IMR-90 (cell line): ENCODE data around the gene NCAPD3. TPM values are rescaled to one million over a fixed set of nuclear protein-coding genes. Genes with fewer than 3 reads are reported as not detected.

Experiments used
- ATAC-seq: fragments of 200-7000 bp; cut with Tn5 transposase; 2 replicates; pipeline ENCODE4 v1.9.1; 2020; ENCODE audit warnings: low read depth, mild to moderate bottlenecking, moderate library complexity
- BruUV-seq: library from RNA; stranded (reverse); fragments of 400-500 nt; replicated peaks from 2 replicates; lab custom pipeline; 2021; lab: Mats Ljungman, UMichigan
- CTCF ChIA-PET: fragments of 300-600 bp; formaldehyde crosslinking; extraction: SDS; loops from one replicate; lab custom pipeline; 2021; ENCODE audit warnings: antibody characterized with exemption; lab: Yijun Ruan, JAX
- POLR2A ChIA-PET: fragments of 300-600 bp; sonication (Branson Sonifier 250); formaldehyde crosslinking; loops from one replicate; lab custom pipeline; 2022; ENCODE audit warnings: antibody characterized with exemption; ENCODE audit not compliant: unreplicated experiment; lab: Charles Lee
- DNase-seq: peaks from one replicate; pipeline ENCODE4 v3.0.0; 2013
- H2AFZ ChIP-seq: replicated peaks from 2 replicates; pipeline ENCODE3; 2013; ENCODE audit warnings: low read length, mild to moderate bottlenecking; ENCODE audit not compliant: poor library complexity
- H2AK5ac ChIP-seq: 2 replicates; pipeline ENCODE4 v1.6.1; 2013; ENCODE audit warnings: low read depth, low read length, inconsistent platforms
- H2AK9ac ChIP-seq: replicated peaks from 2 replicates; pipeline ENCODE3; 2013; ENCODE audit warnings: mild to moderate bottlenecking, low read depth, low read length, moderate library complexity; ENCODE audit not compliant: poor library complexity
- H2BK120ac ChIP-seq: 2 replicates; pipeline ENCODE4 v1.6.1; 2013; ENCODE audit warnings: low read depth, low read length, inconsistent platforms
- H2BK15ac ChIP-seq: 3 replicates; pipeline ENCODE4 v1.6.1; 2013; ENCODE audit warnings: low read depth, low read length, inconsistent platforms
- H2BK20ac ChIP-seq: 2 replicates; pipeline ENCODE4 v1.6.1; 2013; ENCODE audit warnings: low read depth, mild to moderate bottlenecking, inconsistent platforms, low read length, moderate library complexity
- H2BK5ac ChIP-seq: 2 replicates; pipeline ENCODE4 v1.6.1; 2013; ENCODE audit warnings: mild to moderate bottlenecking, low read depth, low read length, inconsistent platforms; ENCODE audit not compliant: poor library complexity, severe bottlenecking
- H3K14ac ChIP-seq: replicated peaks from 2 replicates; pipeline ENCODE4 v1.6.1; 2013; ENCODE audit warnings: low read depth, low read length, inconsistent platforms
- H3K18ac ChIP-seq: 2 replicates; pipeline ENCODE4 v1.6.1; 2013; ENCODE audit warnings: low read depth, low read length, control low read depth
- H3K23ac ChIP-seq: 2 replicates; pipeline ENCODE4 v1.6.1; 2013; ENCODE audit warnings: low read depth, low read length, inconsistent platforms
- H3K27ac ChIP-seq: 2 replicates; pipeline ENCODE4 v1.5.1; 2013; ENCODE audit warnings: mild to moderate bottlenecking, control low read depth, low read length; ENCODE audit not compliant: insufficient read depth
- H3K27me3 ChIP-seq: 2 replicates; pipeline ENCODE4 v1.6.1; 2013; ENCODE audit warnings: low read length; ENCODE audit not compliant: control insufficient read depth, insufficient read depth
- H3K36me3 ChIP-seq: 2 replicates; pipeline ENCODE4 v1.6.1; 2013; ENCODE audit warnings: low read length, mixed read lengths; ENCODE audit not compliant: control insufficient read depth, insufficient read depth
- H3K4ac ChIP-seq: 2 replicates; pipeline ENCODE4 v1.6.1; 2013; ENCODE audit warnings: low read depth, low read length, inconsistent platforms
- H3K4me1 ChIP-seq: 2 replicates; pipeline ENCODE4 v1.6.1; 2013; ENCODE audit warnings: low read length, mixed read lengths; ENCODE audit not compliant: control insufficient read depth, insufficient read depth
- H3K4me2 ChIP-seq: 2 replicates; pipeline ENCODE4 v1.6.1; 2013; ENCODE audit warnings: low read depth, mild to moderate bottlenecking, control low read depth, low read length, moderate library complexity
- H3K4me3 ChIP-seq: 2 replicates; pipeline ENCODE4 v1.5.1; 2013; ENCODE audit warnings: low read depth, mild to moderate bottlenecking, control low read depth, low read length, moderate library complexity; ENCODE audit not compliant: insufficient read depth
- H3K56ac ChIP-seq: 2 replicates; pipeline ENCODE4 v1.6.1; 2013; ENCODE audit warnings: low read length, inconsistent platforms; ENCODE audit not compliant: insufficient read depth; ENCODE audit errors: extremely low read depth
- H3K79me1 ChIP-seq, 2 experiments: 2 replicates each; pipeline ENCODE4 v1.6.1; 2013; ENCODE audit warnings: low read length in 2 of 2, inconsistent platforms in 1 of 2, low read depth in 1 of 2
- H3K9ac ChIP-seq: 2 replicates; pipeline ENCODE4 v1.6.1; 2013; ENCODE audit warnings: low read depth, low read length, control low read depth
- H3K9me1 ChIP-seq: 2 replicates; pipeline ENCODE4 v1.6.1; 2013; ENCODE audit warnings: low read length, inconsistent platforms; ENCODE audit not compliant: insufficient read depth
- H3K9me3 ChIP-seq: 2 replicates; pipeline ENCODE4 v1.6.1; 2013; ENCODE audit warnings: low read length; ENCODE audit not compliant: control insufficient read depth, insufficient read depth
- H4K20me1 ChIP-seq: 2 replicates; pipeline ENCODE4 v1.6.1; 2013; ENCODE audit warnings: low read length, inconsistent platforms; ENCODE audit not compliant: insufficient read depth
- H4K5ac ChIP-seq: 2 replicates; pipeline ENCODE4 v1.6.1; 2013; ENCODE audit warnings: mild to moderate bottlenecking, low read depth, low read length, control low read depth
- H4K8ac ChIP-seq, 2 experiments: 2 replicates each; pipeline ENCODE4 v1.6.1; 2013; ENCODE audit warnings: low read depth in 2 of 2, low read length in 2 of 2, control low read depth in 1 of 2, inconsistent platforms in 1 of 2
- H4K91ac ChIP-seq: 2 replicates; pipeline ENCODE4 v1.6.1; 2013; ENCODE audit warnings: low read depth, low read length, inconsistent platforms; ENCODE audit not compliant: insufficient read depth
- BHLHE40 ChIP-seq: fragments of 150-350 bp; IDR thresholded peaks from 2 replicates; pipeline ENCODE4 v1.6.1; 2016; ENCODE audit warnings: mild to moderate bottlenecking, low read depth, low read length
- CEBPB ChIP-seq: IDR thresholded peaks from 2 replicates; pipeline ENCODE4 v1.6.1; 2012; ENCODE audit warnings: low read depth, low read length, improper control_type of control experiment
- CHD1 ChIP-seq: IDR thresholded peaks from 2 replicates; pipeline ENCODE4 v1.6.1; 2012; ENCODE audit warnings: low read depth, low read length, improper control_type of control experiment
- CTCF ChIP-seq: conservative IDR thresholded peaks from 2 replicates; pipeline ENCODE4 v1.5.1; 2012; ENCODE audit warnings: mild to moderate bottlenecking, low read depth, low read length, improper control_type of control experiment
- ELK1 ChIP-seq: fragments of 150-350 bp; IDR thresholded peaks from 2 replicates; pipeline ENCODE4 v1.6.1; 2016; ENCODE audit warnings: low read depth, mild to moderate bottlenecking, low read length, moderate library complexity, borderline replicate concordance
- FOS ChIP-seq: fragments of 150-350 bp; IDR thresholded peaks from 2 replicates; pipeline ENCODE4 v1.6.1; 2016; ENCODE audit warnings: low read depth, low read length
- MAFK ChIP-seq: IDR thresholded peaks from 2 replicates; pipeline ENCODE4 v1.6.1; 2012; ENCODE audit warnings: low read depth, low read length, improper control_type of control experiment
- MAZ ChIP-seq: IDR thresholded peaks from 2 replicates; pipeline ENCODE4 v1.6.1; 2012; ENCODE audit warnings: low read depth, mild to moderate bottlenecking, low read length, improper control_type of control experiment, moderate library complexity, borderline replicate concordance
- MXI1 ChIP-seq: IDR thresholded peaks from 2 replicates; pipeline ENCODE4 v1.6.1; 2012; ENCODE audit warnings: low read depth, mild to moderate bottlenecking, low read length, moderate library complexity, borderline replicate concordance
- NFE2L2 ChIP-seq: fragments of 150-350 bp; IDR thresholded peaks from 2 replicates; pipeline ENCODE4 v1.6.1; 2016; ENCODE audit warnings: low read depth, mild to moderate bottlenecking, low read length
- POLR2A ChIP-seq: IDR thresholded peaks from 2 replicates; pipeline ENCODE4 v1.6.1; 2012; ENCODE audit warnings: mild to moderate bottlenecking, low read depth, low read length
- RAD21 ChIP-seq: IDR thresholded peaks from 2 replicates; pipeline ENCODE4 v1.6.1; 2012; ENCODE audit warnings: low read length, improper control_type of control experiment
- RCOR1 ChIP-seq: IDR thresholded peaks from 2 replicates; pipeline ENCODE4 v1.6.1; 2012; ENCODE audit warnings: mild to moderate bottlenecking, low read length, improper control_type of control experiment; ENCODE audit not compliant: insufficient replicate concordance
- RFX5 ChIP-seq: IDR thresholded peaks from 2 replicates; pipeline ENCODE4 v1.8.0; 2012; ENCODE audit warnings: low read depth, mild to moderate bottlenecking, low read length, moderate library complexity
- SMC3 ChIP-seq: fragments of 150-350 bp; IDR thresholded peaks from 2 replicates; pipeline ENCODE4 v1.6.1; 2016; ENCODE audit warnings: low read depth, mild to moderate bottlenecking, antibody characterized with exemption, low read length, moderate library complexity
- USF2 ChIP-seq: fragments of 150-350 bp; IDR thresholded peaks from 2 replicates; pipeline ENCODE4 v1.6.1; 2017; ENCODE audit warnings: mild to moderate bottlenecking, antibody characterized with exemption, low read length, low read depth
- WGBS, 2 experiments: methylation state at CpG; one replicate each; pipeline versions ENCODE4 v1.1.5 to v1.1.7; 2013; ENCODE audit warnings: missing lambda C conversion rate in 2 of 2; ENCODE audit not compliant: insufficient read length in 1 of 2; ENCODE audit errors: extremely low coverage in 2 of 2; 5-methylcytosine and 5-hydroxymethylcytosine counted together
- dilution Hi-C: fragments of 300-500 bp; cut with HindIII; formaldehyde crosslinking; loops from one replicate; pipeline ENCODE4 v1.14.3; 2018; ENCODE audit warnings: low sequenced_read_pairs; ENCODE audit not compliant: unreplicated experiment
- in situ Hi-C: fragments of 300-500 bp; cut with MboI; formaldehyde crosslinking; loops from 3 replicates; pipeline ENCODE4 v1.14.3; 2019; ENCODE audit warnings: low sequenced_read_pairs, inconsistent platforms, mixed read lengths
- intact Hi-C: fragments of 100-400 bp; cut with micrococcal nuclease; formaldehyde crosslinking; loops from 2 replicates; pipeline ENCODE4 v1.10.0; 2022
- polyA plus RNA-seq, 3 experiments: library from polyadenylated mRNA; depleted of rRNA; stranded (reverse); fragments of >200 nt; gene quantifications; 2 replicates each; pipeline ENCODE4 v1.2.3, GENCODE V29; 2012; ENCODE audit warnings: low replicate concordance in 1 of 3
- total RNA-seq: library from RNA; depleted of rRNA; stranded (reverse); fragments of >200 nt; gene quantifications from 2 replicates; pipeline ENCODE4 v1.2.3, GENCODE V29; 2012

The NCAPD3 gene
- total and polyA plus RNA-seq, 2 of the 4 experiments (the other 2 are of a cell fraction) = 18.0 to 19.2 TPM

- Histone ChIP-seq H2AK5ac (no peak overlapping the region), H3K4ac (no peak overlapping the region), H3K23ac (no peak overlapping the region), H4K20me1 (no peaks in the 10 kb centered on the region; the same call in 1 of the 2 replicates), H3K4me2 (no peak overlapping the region), H4K91ac (no peak overlapping the region), H3K14ac (no peak overlapping the region), H3K27ac (no peak overlapping the region), H4K5ac (no peak overlapping the region), H3K27me3 (no peaks in the 10 kb centered on the region), H3K9me3 (no peaks in the 10 kb centered on the region), H2BK5ac (no peak overlapping the region), H2AFZ (no peak overlapping the region), H2BK120ac (no peak overlapping the region), H3K18ac (no peak overlapping the region), H3K4me1 (peaks cover 9% of the 10 kb centered on the region; the same call in 1 of the 2 replicates), H2BK15ac (no peak overlapping the region), H3K4me3 (no peak overlapping the region), H3K9me1 (no peaks in the 10 kb centered on the region), H3K36me3 (peaks cover 29% of the 10 kb centered on the region), H3K79me1 (peaks cover 2 to 3% of the 10 kb centered on the region in 2 experiments; a peak in 1 of 4 replicates), H2BK20ac (no peak overlapping the region), H3K56ac (no peak overlapping the region), H3K9ac (no peak overlapping the region), H4K8ac (no peak overlapping the region), H2AK9ac (no peak overlapping the region)
- dilution Hi-C loops (no loop called here), intact Hi-C loops (no loop called here), in situ Hi-C loops (loop anchor here (10.0 kb wide), 1 partner anchor 225 kb away; no protein-coding TSS in a partner anchor)
- CTCF ChIA-PET = interaction anchor here (1.8 kb wide), 1 partner anchor 12 kb away, joined by 5 read pairs; no protein-coding TSS in a partner anchor
- TF ChIP-seq CEBPB (no peak), POLR2A (no peak), CHD1 (no peak), MXI1 (no peak), NFE2L2 (no peak), SMC3 (no peak), RAD21 (no peak), MAFK (no peak), BHLHE40 (no peak), MAZ (no peak), RFX5 (no peak), ELK1 (no peak), CTCF (no peak), USF2 (no peak), FOS (no peak), RCOR1 (no peak)
- POLR2A ChIA-PET = no interaction called here
- WGBS, 2 experiments = 94% methylated on average over 10 of the region's 16 CpGs; no CpG with 5 or more reads in 1 of the 2 experiments
- ATAC-seq (no peak), DNase-seq (no peak)
- BruUV-seq = TSS peak; percentile 69
These were observed 74.4 kb downstream of the NCAPD3 start for GRCh38 chr11:134149371-134149770.
